Subcutaneous adipose tissue (tissue), 4 donors: ENCODE measurements around the gene BZW2. TPM values are rescaled to one million over a fixed set of nuclear protein-coding genes. Genes with fewer than 3 reads are reported as not detected.

ENCODE experiments used
- total RNA-seq, 4 donors: library from RNA; depleted of rRNA; stranded (reverse); fragments of >200 nt; gene quantifications; one replicate each; pipeline ENCODE4 v1.1.0, GENCODE V29; 2016
- TF ChIP-seq, protein P1 (sequence below): fragments of 450-650 bp; IDR thresholded peaks from one replicate; pipeline ENCODE4 v1.5.1; 2016; ENCODE audit warnings: low read depth, mild to moderate bottlenecking, control low read depth, antibody characterized with exemption, moderate library complexity

The BZW2 gene
- total RNA-seq, 4 donors from 2014 or later, result 39.0 to 94.6 (median 46.1) TPM

DNA sequence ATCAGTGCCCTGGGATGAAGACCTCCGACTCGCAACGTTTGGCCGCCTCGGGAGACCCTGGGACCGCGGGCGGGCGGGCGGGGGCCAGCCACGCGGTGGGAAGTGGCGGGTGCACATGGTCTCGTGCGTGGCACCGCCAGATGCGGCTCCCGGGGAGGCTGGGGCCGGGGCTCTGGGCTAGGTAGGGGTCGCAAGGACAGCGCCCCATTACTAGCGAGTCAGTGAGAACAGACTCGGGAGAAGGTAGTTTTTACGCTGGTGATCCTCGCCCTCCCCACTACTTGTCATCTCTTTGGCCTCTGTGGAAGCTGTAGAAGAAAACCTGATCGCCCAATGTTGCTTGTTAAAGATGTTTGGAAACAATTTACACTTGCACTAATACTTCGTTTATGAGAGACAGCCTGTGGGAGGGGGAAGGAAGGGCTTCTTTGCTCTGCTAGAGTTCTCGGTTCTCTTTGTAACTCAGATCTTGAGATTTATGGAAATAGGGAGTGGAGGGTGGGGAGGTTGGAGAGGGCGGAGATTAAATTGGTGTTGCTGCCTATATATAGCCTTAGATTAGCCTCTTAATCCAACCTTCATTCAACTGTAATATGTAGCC is 591 bp downstream of the BZW2 start:
- TF ChIP-seq, protein P1, sequence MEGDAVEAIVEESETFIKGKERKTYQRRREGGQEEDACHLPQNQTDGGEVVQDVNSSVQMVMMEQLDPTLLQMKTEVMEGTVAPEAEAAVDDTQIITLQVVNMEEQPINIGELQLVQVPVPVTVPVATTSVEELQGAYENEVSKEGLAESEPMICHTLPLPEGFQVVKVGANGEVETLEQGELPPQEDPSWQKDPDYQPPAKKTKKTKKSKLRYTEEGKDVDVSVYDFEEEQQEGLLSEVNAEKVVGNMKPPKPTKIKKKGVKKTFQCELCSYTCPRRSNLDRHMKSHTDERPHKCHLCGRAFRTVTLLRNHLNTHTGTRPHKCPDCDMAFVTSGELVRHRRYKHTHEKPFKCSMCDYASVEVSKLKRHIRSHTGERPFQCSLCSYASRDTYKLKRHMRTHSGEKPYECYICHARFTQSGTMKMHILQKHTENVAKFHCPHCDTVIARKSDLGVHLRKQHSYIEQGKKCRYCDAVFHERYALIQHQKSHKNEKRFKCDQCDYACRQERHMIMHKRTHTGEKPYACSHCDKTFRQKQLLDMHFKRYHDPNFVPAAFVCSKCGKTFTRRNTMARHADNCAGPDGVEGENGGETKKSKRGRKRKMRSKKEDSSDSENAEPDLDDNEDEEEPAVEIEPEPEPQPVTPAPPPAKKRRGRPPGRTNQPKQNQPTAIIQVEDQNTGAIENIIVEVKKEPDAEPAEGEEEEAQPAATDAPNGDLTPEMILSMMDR, result no peak

DNA sequence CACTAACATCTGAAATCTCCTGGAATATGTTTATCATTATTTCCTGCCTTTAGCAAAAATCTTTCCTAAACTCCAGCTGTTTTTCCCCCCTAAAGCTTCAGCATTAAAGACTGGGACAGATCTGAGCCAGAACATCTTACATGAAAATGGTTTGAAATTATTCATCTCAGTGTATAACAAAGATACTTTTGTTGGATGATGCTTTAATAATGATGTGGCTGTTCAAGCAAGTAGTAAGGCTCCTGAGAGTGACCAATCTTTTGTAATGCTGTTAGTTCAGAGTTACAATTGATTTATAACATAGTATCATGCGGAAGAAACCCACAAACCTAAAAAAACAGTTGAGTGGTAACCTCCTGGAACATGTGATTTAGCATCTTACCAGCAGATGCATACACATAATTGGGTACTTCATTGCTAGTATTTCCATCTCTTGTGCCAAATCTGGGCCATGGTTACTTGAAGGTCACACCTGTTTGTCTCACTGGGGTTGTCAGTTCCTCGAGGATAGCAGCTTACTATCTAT is 1.5 kb downstream of the BZW2 start:
- TF ChIP-seq, protein P1, result no peak

DNA sequence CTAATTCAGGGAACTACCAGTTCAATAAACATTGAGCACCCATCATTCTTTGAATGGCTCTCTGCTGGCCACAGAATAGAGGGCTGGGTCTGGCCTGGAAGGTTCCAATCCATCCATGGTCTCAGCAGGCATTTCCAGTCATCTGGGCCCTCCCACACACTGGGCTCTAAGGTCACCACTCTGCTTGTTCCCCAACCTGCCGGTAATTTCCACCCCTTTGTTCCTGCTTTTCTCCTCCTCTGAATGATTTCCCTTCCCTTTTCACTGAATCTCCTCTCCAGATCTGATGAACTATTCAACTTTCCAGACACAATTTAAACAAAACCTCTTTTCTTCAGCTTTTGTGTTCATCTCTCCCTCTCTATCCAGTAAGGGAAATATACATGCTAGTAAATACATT is 2.6 kb downstream of the BZW2 start:
- TF ChIP-seq, protein P1, result no peak

DNA sequence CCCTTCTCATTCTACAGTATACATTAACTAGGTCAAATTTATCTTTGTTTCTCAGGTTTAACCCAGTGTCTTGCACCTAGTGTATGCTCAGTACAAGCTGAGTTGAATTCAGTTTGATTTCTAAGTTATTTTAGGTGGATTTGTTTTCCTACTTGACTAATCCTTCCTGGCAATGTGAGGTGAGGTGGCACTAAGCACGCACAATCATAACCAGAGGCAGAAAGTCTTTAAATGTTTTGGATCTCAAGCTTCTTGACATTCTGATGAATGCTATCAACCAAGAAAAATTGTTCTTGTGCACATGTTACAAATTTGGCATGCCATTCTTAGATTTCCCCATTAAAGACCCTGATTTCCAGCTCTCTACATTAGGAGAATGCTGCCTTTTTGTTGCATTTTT is 3.2 kb downstream of the BZW2 start:
- TF ChIP-seq, protein P1, result no peak

DNA sequence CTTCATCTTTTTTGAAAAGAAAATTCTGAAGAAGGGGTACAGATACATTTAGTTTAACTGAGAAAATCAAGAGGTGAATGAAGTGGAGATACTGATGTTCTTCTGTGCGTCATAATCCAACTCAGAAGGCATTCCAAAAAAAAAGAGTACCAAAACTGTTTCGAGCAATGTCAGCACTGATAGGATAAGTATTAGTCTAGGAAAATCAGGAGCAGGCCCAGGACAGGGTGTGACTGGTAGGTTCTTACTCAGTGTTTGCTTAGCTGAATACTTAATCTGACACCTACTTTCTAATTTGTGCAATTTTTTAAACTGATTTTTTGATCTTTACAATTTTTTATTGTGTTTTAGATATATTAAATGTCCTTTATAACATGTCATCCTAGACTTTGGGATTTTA is 4.3 kb downstream of the BZW2 start:
- TF ChIP-seq, protein P1, result no peak

DNA sequence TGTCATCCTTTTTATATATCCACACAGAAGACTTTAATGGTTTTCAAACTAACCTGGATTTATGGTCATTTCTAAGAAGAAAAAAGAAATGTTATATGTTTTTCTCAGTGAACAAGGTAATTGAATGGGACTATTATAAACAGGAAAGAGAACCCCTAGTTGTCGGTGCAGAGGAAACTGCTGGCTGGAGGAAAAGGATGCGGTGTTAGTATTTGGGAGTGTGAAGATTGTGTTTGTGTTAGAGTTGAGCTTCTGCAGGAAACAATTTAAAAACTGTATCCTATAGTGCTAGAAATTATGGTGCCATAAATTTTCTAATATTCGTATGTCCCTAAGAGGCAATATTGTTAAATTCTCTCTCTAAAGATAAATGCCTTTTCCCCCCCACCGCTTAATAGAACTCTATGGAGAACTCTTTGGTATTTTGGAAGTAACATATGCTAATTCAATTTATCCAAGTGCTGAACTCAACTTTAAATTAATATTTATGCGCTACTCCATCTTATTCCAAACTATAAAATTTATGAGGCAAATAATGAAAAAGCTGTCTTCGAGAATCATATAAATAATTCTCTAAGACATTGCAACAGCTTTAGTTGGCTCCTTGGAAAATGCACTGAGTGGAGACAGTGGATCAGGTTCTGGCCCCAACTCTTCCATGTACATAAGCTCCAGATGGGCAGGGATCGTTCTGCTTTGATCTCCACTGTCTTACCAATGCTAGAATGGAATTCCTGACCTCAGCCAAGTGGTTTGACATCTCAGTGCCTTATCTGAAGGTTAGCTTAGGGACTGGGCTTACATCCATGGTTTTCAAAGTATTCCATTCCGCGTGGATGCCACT is 5.6 kb downstream of the BZW2 start:
- TF ChIP-seq, protein P1, result no peak

DNA sequence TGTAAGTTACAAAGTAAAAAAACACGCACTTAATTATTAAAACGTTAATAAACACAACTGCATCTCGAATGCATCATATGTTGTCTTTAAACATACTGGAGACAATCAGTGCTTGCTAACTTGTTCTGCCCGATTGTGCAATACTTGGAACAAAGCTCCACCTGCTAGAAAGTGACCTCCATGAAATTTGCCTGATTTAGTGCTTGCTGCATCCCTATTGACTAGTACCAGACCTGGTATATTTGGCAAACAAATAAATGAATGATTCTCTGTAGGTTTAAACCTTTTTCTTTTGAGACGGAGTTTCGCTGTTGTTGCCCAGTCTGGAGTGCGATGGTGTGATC is 6.2 kb downstream of the BZW2 start:
- TF ChIP-seq, protein P1, result no peak
